ENCODE data around the gene C14orf132.

C14orf132 gene

GRCh38 chr14:96121660-96122395, 82.7 kb downstream of the C14orf132 start:
- no peak for DNase-seq

DNA sequence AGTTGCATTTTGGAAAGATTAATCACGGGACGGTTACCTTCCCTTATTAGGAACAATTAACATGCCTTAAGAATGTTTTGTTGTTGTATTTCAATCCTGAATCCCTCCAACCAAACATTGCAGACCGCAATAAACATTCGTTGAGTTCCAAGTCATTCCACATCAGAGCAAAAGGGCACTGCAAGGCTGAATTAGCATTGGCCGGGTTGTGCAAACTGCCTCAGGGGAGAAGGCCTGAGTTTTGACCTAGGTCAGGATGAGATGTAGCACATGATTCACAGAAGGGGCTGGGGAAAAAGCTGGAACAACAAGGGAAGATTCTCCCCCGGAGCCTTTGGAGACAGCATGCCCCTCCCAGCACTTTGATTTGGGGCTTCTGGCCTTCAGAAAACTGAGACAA, 83.3 kb downstream of the C14orf132 start:
- no peak for DNase-seq

- no peak for DNase-seq
These were observed 86.4 kb downstream of the C14orf132 start for GRCh38 chr14:96125536-96125935.

GRCh38 chr14:96126339-96126782, 87.2 kb downstream of the C14orf132 start:
- no peak for DNase-seq

GRCh38 chr14:96126783-96127271, 87.7 kb downstream of the C14orf132 start:
- DNase-seq = peak; percentile 44 to 50

- DNase-seq = no peak
These were observed 90.1 kb downstream of the C14orf132 start for GRCh38 chr14:96129128-96129736.

GRCh38 chr14:96130391-96130790, 91.2 kb downstream of the C14orf132 start:
- no peak for DNase-seq

DNA sequence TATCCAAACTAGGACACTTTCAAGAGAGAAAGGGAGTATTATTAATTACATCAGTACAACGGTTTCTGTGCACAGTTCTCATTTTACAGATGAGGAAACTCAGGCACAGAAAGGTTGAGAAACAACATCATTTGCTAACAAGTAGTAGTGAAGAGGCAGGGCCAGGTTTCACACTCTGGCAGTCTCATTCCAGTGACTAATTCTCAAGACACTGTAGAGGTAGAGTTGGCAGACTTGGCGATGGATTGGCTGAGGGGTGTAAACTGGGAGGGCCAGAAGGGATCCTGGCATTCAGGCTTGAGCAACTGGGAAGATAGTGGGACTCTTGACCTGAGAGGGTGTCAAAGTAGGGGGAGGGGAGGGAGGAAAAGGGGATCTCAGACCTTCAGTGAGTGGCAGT, 91.7 kb downstream of the C14orf132 start:
- DNase-seq = no peak

- DNase-seq = no peak
These were observed 92.7 kb downstream of the C14orf132 start for GRCh38 chr14:96131836-96132235.

DNA sequence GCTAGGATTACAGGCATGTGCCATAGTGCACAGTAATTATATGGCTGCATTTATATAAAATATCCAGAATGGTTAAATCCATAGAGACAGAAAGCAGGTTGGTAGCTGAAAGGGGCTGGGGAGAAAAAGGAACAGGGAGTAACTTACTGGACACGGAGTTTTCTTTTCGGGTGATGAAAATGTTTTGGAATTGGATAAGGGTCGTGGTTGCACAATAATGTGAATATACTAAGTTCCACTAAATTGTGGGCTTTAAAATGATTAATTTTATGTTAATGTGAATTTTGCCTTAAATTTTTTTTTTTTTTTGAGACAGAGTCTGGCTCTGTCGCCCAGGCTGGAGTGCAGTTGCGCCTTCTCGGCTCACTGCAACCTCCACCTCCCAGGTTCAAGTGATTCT, 95.3 kb downstream of the C14orf132 start:
- DNase-seq = no peak

- DNase-seq = no peak
These were observed 96.1 kb downstream of the C14orf132 start for GRCh38 chr14:96135285-96135684.

DNA sequence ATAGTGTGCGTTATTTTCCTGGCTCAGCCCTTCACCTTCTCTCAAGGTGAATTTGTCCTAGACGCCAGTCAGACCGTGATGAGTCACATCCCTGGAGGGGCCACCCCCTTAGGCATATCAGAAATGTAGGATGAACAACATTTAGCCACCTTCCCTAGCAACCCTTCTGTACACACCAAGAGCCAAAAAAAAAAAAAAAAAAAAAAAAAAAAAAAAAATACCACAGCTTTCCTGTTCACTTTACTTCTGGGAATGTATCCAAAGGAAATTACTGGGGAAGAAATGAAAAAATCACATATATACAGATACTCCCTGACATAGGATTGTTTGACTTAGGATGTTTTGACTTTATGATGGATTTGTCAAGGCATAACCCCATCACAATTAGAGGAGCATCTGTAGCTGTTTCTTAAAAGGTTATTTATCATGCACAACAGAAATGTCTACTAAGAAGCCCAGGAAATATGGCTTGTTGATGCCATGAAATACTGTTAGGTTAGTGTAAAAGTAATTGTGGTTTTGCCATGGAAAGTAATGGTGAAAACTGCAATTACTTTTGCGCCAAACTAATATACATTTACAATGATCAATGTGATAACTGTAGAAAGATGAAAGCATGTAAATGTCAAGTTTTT, 97.3 kb downstream of the C14orf132 start:
- no peak for DNase-seq

GRCh38 chr14:96138241-96138640, 99.1 kb downstream of the C14orf132 start:
- no peak for DNase-seq

GRCh38 chr14:96139169-96139568, 100.0 kb downstream of the C14orf132 start:
- DNase-seq = no peak

DNA sequence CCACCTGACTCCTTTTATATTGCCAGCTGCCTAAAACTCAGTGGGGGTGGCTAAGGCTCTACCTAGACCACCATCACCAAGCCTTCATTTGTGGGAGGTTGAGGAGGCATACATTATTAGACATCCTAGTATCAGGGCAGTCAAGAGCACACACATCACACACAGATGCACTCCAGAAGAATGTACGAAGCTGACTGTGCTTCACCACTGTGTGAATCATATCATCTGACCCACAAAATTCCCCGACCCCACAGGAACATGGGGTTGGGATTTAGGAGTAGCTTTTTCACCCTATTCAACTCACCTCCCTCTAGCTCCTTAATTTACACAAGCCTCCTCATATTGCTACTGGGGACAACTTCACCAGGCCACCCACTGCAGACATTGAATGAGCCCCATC, 100.7 kb downstream of the C14orf132 start:
- no peak for DNase-seq

DNA sequence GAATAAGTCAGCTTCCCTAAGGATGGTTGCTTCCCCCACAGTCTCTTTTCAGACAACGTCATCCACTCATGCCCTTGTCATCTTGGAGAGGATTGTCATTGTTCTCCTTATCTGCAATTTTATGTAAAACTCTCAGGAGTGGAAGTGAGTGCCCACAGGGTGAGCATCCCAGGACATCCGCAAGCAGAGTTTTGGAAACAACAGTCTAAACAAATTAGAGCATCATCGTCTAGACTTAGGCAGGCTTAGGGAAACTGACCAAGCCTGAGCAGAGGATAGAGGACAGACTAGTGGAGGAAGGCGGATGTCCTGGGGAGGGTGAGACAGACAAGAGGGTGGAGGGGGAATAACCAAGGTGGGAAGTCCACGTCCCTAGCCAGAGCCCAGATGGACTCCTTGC, 101.8 kb downstream of the C14orf132 start:
- DNase-seq = no peak

Measured in NCI-H187 (cell line).